WTC11 (cell line): ENCODE measurements around the gene OTULIN. TPM values are rescaled to one million over a fixed set of nuclear protein-coding genes. Genes with fewer than 3 reads are reported as not detected.

Experiments
- ATAC-seq: fragments of 200-7000 bp; cut with Tn5 transposase; 2 replicates; pipeline ENCODE4 v1.10.0; 2021; ENCODE audit warnings: mild to moderate bottlenecking, moderate library complexity
- CTCF ChIA-PET: fragments of 300-600 bp; sonication (Branson Sonifier 250); formaldehyde crosslinking; loops from one replicate; lab custom pipeline; 2021; ENCODE audit warnings: antibody characterized with exemption; lab: Charles Lee
- POLR2A ChIA-PET: fragments of 350-600 bp; sonication (Branson Sonifier 250); formaldehyde crosslinking; loops from one replicate; lab custom pipeline; 2021; ENCODE audit warnings: antibody characterized with exemption; lab: Charles Lee
- DNase-seq: peaks from one replicate; pipeline ENCODE4 v3.0.0; 2021; ENCODE audit warnings: low spot score
- H3K27ac Mint-ChIP-seq: 2 replicates; pipeline ENCODE4 v1.8.0; 2021; ENCODE audit warnings: mixed read lengths
- H3K27me3 Mint-ChIP-seq: 2 replicates; pipeline ENCODE4 v1.8.0; 2021; ENCODE audit warnings: low read depth, mild to moderate bottlenecking, moderate library complexity, mixed read lengths
- H3K36me3 Mint-ChIP-seq: 2 replicates; pipeline ENCODE4 v1.8.0; 2021; ENCODE audit warnings: mixed read lengths
- H3K4me1 Mint-ChIP-seq: 2 replicates; pipeline ENCODE4 v1.8.0; 2022; ENCODE audit warnings: mixed read lengths
- H3K4me3 Mint-ChIP-seq: 2 replicates; pipeline ENCODE4 v1.8.0; 2021; ENCODE audit warnings: mild to moderate bottlenecking, moderate library complexity, mixed read lengths
- H3K9me3 Mint-ChIP-seq: 2 replicates; pipeline ENCODE4 v1.8.0; 2021; ENCODE audit warnings: mixed read lengths
- AFF4 ChIP-seq: sonication (generic); formaldehyde crosslinking; IDR thresholded peaks from 2 replicates; pipeline ENCODE4 v1.8.1; 2023; ENCODE audit warnings: mild to moderate bottlenecking, missing genetic modification reagents, borderline replicate concordance
- ARID4B ChIP-seq: sonication (generic); formaldehyde crosslinking; IDR thresholded peaks from 2 replicates; pipeline ENCODE4 v1.8.0; 2023; ENCODE audit warnings: missing genetic modification reagents, mild to moderate bottlenecking, borderline replicate concordance
- ATF2 ChIP-seq: sonication (generic); formaldehyde crosslinking; IDR thresholded peaks from 2 replicates; pipeline ENCODE4 v1.8.1; 2022; ENCODE audit warnings: low read depth, missing genetic modification reagents, borderline replicate concordance
- CREB1 ChIP-seq: sonication (generic); formaldehyde crosslinking; IDR thresholded peaks from 2 replicates; pipeline ENCODE4 v1.8.0; 2023; ENCODE audit warnings: mild to moderate bottlenecking, missing genetic modification reagents
- FOXP1 ChIP-seq: sonication (generic); formaldehyde crosslinking; IDR thresholded peaks from 2 replicates; pipeline ENCODE4 v1.8.0; 2022; ENCODE audit warnings: missing genetic modification reagents, mild to moderate bottlenecking, moderate library complexity, borderline replicate concordance
- GABPB1 ChIP-seq: sonication (generic); formaldehyde crosslinking; IDR thresholded peaks from 2 replicates; pipeline ENCODE4 v1.8.1; 2023; ENCODE audit warnings: mild to moderate bottlenecking, missing genetic modification reagents
- GRHL2 ChIP-seq: fragments of 250-450 bp; sonication (Bioruptor Pico); IDR thresholded peaks from 2 replicates; pipeline ENCODE4 v1.8.0; 2022; ENCODE audit warnings: mild to moderate bottlenecking, moderate library complexity; ENCODE audit not compliant: insufficient replicate concordance, severe bottlenecking
- MLX ChIP-seq: sonication (generic); formaldehyde crosslinking; IDR thresholded peaks from 2 replicates; pipeline ENCODE4 v1.8.1; 2023; ENCODE audit warnings: mild to moderate bottlenecking, missing genetic modification reagents, moderate library complexity
- NFYB ChIP-seq: sonication (generic); formaldehyde crosslinking; conservative IDR thresholded peaks from 2 replicates; pipeline ENCODE4 v1.8.0; 2022; ENCODE audit warnings: low read depth, missing genetic modification reagents
- SMAD3 ChIP-seq: sonication (generic); formaldehyde crosslinking; IDR thresholded peaks from 2 replicates; pipeline ENCODE4 v1.8.0; 2022; ENCODE audit warnings: missing genetic modification reagents, mild to moderate bottlenecking, borderline replicate concordance
- SOX15 ChIP-seq: fragments of 250-450 bp; sonication (Bioruptor Pico); IDR thresholded peaks from 2 replicates; pipeline ENCODE4 v1.9.0; 2021; ENCODE audit warnings: mild to moderate bottlenecking
- ZNF121 ChIP-seq: sonication (generic); formaldehyde crosslinking; IDR thresholded peaks from 2 replicates; pipeline ENCODE4 v1.8.0; 2023; ENCODE audit warnings: missing genetic modification reagents
- ZNF396 ChIP-seq: fragments of 250-450 bp; sonication (Bioruptor Pico); IDR thresholded peaks from 2 replicates; pipeline ENCODE4 v1.8.0; 2021; ENCODE audit warnings: mild to moderate bottlenecking, moderate library complexity, borderline replicate concordance
- ZNF423 ChIP-seq: fragments of 250-450 bp; sonication (Bioruptor Pico); IDR thresholded peaks from 2 replicates; pipeline ENCODE4 v2.1.2; 2022; ENCODE audit warnings: mild to moderate bottlenecking, moderate library complexity
- ZNF671 ChIP-seq: fragments of 250-450 bp; sonication (Bioruptor Pico); IDR thresholded peaks from 2 replicates; pipeline ENCODE4 v1.8.0; 2021; ENCODE audit warnings: mild to moderate bottlenecking
- total RNA-seq: library from RNA; stranded (reverse); gene quantifications from 3 replicates; pipeline ENCODE4 v1.2.3, GENCODE V29; 2021
- TF ChIP-seq, protein P1 (sequence below): sonication (generic); formaldehyde crosslinking; IDR thresholded peaks from 2 replicates; pipeline ENCODE4 v1.8.1; 2022; ENCODE audit warnings: low read depth, mild to moderate bottlenecking, moderate library complexity, missing genetic modification reagents, borderline replicate concordance
- TF ChIP-seq, protein P2 (sequence below): sonication (generic); formaldehyde crosslinking; conservative IDR thresholded peaks from 2 replicates; pipeline ENCODE4 v1.8.1; 2023; ENCODE audit warnings: mild to moderate bottlenecking, low read depth, missing genetic modification reagents, moderate library complexity
- TF ChIP-seq, protein P3 (sequence below): sonication (generic); formaldehyde crosslinking; IDR thresholded peaks from 2 replicates; pipeline ENCODE4 v1.8.0; 2022; ENCODE audit warnings: mild to moderate bottlenecking, missing genetic modification reagents
- TF ChIP-seq, protein P4 (sequence below): sonication (generic); formaldehyde crosslinking; IDR thresholded peaks from 2 replicates; pipeline ENCODE4 v1.8.1; 2023; ENCODE audit warnings: mild to moderate bottlenecking, missing genetic modification reagents

The OTULIN gene
- total RNA-seq, 1 experiment from 2014 or later: 25.0 TPM

- TF ChIP-seq GRHL2 (CRISPR knock-in tag) (no peak), ATF2 (no peak), ARID4B (CRISPR knock-in tag) (no peak), SOX15 (no peak), AFF4 (no peak), ZNF423 (no peak), GABPB1 (CRISPR knock-in tag) (no peak), ZNF671 (CRISPR knock-in tag) (no peak), NFYB (CRISPR knock-in tag) (no peak), FOXP1 (no peak), SMAD3 (CRISPR knock-in tag) (no peak), ZNF121 (CRISPR knock-in tag) (no peak), ZNF396 (CRISPR knock-in tag) (no peak), MLX (no peak), CREB1 (no peak)
- TF ChIP-seq, protein P1, sequence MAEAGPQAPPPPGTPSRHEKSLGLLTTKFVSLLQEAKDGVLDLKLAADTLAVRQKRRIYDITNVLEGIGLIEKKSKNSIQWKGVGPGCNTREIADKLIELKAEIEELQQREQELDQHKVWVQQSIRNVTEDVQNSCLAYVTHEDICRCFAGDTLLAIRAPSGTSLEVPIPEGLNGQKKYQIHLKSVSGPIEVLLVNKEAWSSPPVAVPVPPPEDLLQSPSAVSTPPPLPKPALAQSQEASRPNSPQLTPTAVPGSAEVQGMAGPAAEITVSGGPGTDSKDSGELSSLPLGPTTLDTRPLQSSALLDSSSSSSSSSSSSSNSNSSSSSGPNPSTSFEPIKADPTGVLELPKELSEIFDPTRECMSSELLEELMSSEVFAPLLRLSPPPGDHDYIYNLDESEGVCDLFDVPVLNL (CRISPR knock-in tag): no peak
- TF ChIP-seq, protein P2, sequence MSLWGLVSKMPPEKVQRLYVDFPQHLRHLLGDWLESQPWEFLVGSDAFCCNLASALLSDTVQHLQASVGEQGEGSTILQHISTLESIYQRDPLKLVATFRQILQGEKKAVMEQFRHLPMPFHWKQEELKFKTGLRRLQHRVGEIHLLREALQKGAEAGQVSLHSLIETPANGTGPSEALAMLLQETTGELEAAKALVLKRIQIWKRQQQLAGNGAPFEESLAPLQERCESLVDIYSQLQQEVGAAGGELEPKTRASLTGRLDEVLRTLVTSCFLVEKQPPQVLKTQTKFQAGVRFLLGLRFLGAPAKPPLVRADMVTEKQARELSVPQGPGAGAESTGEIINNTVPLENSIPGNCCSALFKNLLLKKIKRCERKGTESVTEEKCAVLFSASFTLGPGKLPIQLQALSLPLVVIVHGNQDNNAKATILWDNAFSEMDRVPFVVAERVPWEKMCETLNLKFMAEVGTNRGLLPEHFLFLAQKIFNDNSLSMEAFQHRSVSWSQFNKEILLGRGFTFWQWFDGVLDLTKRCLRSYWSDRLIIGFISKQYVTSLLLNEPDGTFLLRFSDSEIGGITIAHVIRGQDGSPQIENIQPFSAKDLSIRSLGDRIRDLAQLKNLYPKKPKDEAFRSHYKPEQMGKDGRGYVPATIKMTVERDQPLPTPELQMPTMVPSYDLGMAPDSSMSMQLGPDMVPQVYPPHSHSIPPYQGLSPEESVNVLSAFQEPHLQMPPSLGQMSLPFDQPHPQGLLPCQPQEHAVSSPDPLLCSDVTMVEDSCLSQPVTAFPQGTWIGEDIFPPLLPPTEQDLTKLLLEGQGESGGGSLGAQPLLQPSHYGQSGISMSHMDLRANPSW (CRISPR knock-in tag): no peak
- TF ChIP-seq, protein P3, sequence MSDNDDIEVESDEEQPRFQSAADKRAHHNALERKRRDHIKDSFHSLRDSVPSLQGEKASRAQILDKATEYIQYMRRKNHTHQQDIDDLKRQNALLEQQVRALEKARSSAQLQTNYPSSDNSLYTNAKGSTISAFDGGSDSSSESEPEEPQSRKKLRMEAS: no peak
- TF ChIP-seq, protein P4, sequence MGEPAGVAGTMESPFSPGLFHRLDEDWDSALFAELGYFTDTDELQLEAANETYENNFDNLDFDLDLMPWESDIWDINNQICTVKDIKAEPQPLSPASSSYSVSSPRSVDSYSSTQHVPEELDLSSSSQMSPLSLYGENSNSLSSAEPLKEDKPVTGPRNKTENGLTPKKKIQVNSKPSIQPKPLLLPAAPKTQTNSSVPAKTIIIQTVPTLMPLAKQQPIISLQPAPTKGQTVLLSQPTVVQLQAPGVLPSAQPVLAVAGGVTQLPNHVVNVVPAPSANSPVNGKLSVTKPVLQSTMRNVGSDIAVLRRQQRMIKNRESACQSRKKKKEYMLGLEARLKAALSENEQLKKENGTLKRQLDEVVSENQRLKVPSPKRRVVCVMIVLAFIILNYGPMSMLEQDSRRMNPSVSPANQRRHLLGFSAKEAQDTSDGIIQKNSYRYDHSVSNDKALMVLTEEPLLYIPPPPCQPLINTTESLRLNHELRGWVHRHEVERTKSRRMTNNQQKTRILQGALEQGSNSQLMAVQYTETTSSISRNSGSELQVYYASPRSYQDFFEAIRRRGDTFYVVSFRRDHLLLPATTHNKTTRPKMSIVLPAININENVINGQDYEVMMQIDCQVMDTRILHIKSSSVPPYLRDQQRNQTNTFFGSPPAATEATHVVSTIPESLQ (CRISPR knock-in tag): no peak
- ChIA-PET POLR2A (no interaction called here), CTCF (no interaction called here)
- H3K4me3 Mint-ChIP-seq: no peak overlapping the region
- H3K27me3 Mint-ChIP-seq: no peaks in the 10 kb centered on the region; the same call in 1 of the 2 replicates
- peaks cover 14% of the 10 kb centered on the region for H3K9me3 Mint-ChIP-seq
- no peak overlapping the region for H3K27ac Mint-ChIP-seq
- no peak for DNase-seq
- ATAC-seq: no peak
- H3K36me3 Mint-ChIP-seq: peaks cover 62% of the 10 kb centered on the region
- H3K4me1 Mint-ChIP-seq: no peaks in the 10 kb centered on the region
These were observed 45.9 kb downstream of the OTULIN start for GRCh38 chr5:14710313-14710994.
